ENCODE data around the gene SLC37A4. TPM values are rescaled to one million over a fixed set of nuclear protein-coding genes. Genes with fewer than 3 reads are reported as not detected.

Gene SLC37A4
- total and polyA plus RNA-seq, 2 donors (not counting 3 experiments of a cell fraction or from before 2014, with no cell fraction given) = 21.5 to 36.5 TPM

- TF ChIP-seq JUN (IDR thresholded peaks at IDR 0.05; ENCODE audit: borderline replicate concordance, insufficient read depth, insufficient read length, low read depth) = no peak
- no peak for TF ChIP-seq CTCF (IDR thresholded peaks at IDR 0.05; ENCODE audit: extremely low read depth in 1 of 2, insufficient read depth in 1 of 2, low read depth in 1 of 2, low read length in 2 of 2)
- TF ChIP-seq GATA2 (IDR thresholded peaks at IDR 0.05; ENCODE audit: insufficient read depth, insufficient read length, low read depth, low read length) = no peak
- no peak for TF ChIP-seq POLR2AphosphoS5 (IDR thresholded peaks at IDR 0.05; ENCODE audit: insufficient read depth, low read depth, low read length)
- TF ChIP-seq MYC (IDR thresholded peaks at IDR 0.05; ENCODE audit: low read depth, low read length) = no peak
- no peak for TF ChIP-seq POLR2A (IDR thresholded peaks at IDR 0.05; ENCODE audit: low read depth, low read length)
- dilution Hi-C loops (cut with MboI; ENCODE audit: extremely low pct_ligation_motif_present, low sequenced_read_pairs) = no loop called here
- Histone ChIP-seq H3K9me3 (replicated peaks; ENCODE audit: control insufficient read depth, insufficient read depth, low read length) (no peaks in the 10 kb centered on the region), H3K9ac (replicated peaks; ENCODE audit: extremely low read depth, insufficient read depth, low read length) (peak overlapping the region; percentile 31), H3K9me1 (replicated peaks; ENCODE audit: control insufficient read depth, extremely low read depth, insufficient read depth, low read length) (no peaks in the 10 kb centered on the region), H3K36me3 (ENCODE audit: control insufficient read depth in 2 of 2, extremely low read depth in 1 of 2, insufficient read depth in 2 of 2, low read length in 2 of 2) (peaks cover 0 to 7% of the 10 kb centered on the region in 2 experiments), H3K4me1 (ENCODE audit: control insufficient read depth, extremely low read depth, insufficient read depth, low read length) (peaks cover 5% of the 10 kb centered on the region), H3K4me2 (ENCODE audit: insufficient read depth, low read length) (peak overlapping the region; percentile 65), H3K79me2 (ENCODE audit: control insufficient read depth, insufficient read depth, low read length) (no peaks in the 10 kb centered on the region), H3K27me3 (ENCODE audit: control insufficient read depth in 2 of 2, insufficient read depth in 2 of 2, low read length in 2 of 2) (no peaks in the 10 kb centered on the region), H3K4me3 (replicated peaks in 1 of 3; ENCODE audit: insufficient read depth in 1 of 3, low read depth in 1 of 3, low read length in 3 of 3) (peak overlapping the region; percentile 55 to 86 (median 60)), H2AFZ (ENCODE audit: low read depth, low read length) (peak overlapping the region; percentile 84), H4K20me1 (replicated peaks; ENCODE audit: control insufficient read depth, extremely low read depth, insufficient read depth, low read length) (no peaks in the 10 kb centered on the region), H3K27ac (ENCODE audit: insufficient read depth, low read depth, low read length) (no peak overlapping the region)
- DNase-seq (ENCODE audit: low read depth, low spot score) (no peak), FAIRE-seq (no peak)
- BruUV-seq (replicated peaks) = no TSS peak
- CTCF ChIA-PET = interaction anchor here (2.2 kb wide), 1 partner anchor 11 kb away, joined by 11 read pairs; the partner anchor contains the start of genes RPS25 and TRAPPC4
- intact Hi-C loops (cut with micrococcal nuclease) = loop anchor here (1.0 kb wide), 2 partner anchors 12 to 27 kb away; partner anchors contain the start of genes HYOU1, RPS25 and TRAPPC4
- POLR2A ChIA-PET = interaction anchor here (0.6 kb wide), 1 partner anchor 212 kb away, joined by 3 read pairs; no protein-coding TSS in a partner anchor
These were observed 698 bp downstream of the SLC37A4 start for GRCh38 chr11:119030029-119030328.

Data from endothelial cell of umbilical vein (primary cell).